Prostate gland (tissue), 2 donors: ENCODE results near the gene RHBDF2. TPM values are rescaled to one million over a fixed set of nuclear protein-coding genes. Genes with fewer than 3 reads are reported as not detected.

Experiments
- DNase-seq: peaks from one replicate; pipeline ENCODE4 v3.0.0-alpha.2; 2019; ENCODE audit warnings: low spot score
- H3K27ac ChIP-seq, 2 donors: fragments of 200-600 bp; sonication (generic); 2 replicates each; pipeline ENCODE4 v1.5.1; 2017 to 2019
- H3K27me3 ChIP-seq: fragments of 200-600 bp; sonication (generic); replicated peaks from 2 replicates; pipeline ENCODE4 v1.5.1; 2019; ENCODE audit not compliant: insufficient read depth
- H3K36me3 ChIP-seq, 2 donors: fragments of 200-600 bp; sonication (generic); 1 replicate in 1 of 2; 2 replicates in 1 of 2; pipeline versions ENCODE4 v1.5.1 to v1.8.1; 2017 to 2019
- H3K4me1 ChIP-seq: fragments of 200-600 bp; sonication (generic); replicated peaks from 2 replicates; pipeline ENCODE4 v1.5.1; 2019
- H3K4me3 ChIP-seq, 2 donors: fragments of 200-600 bp; sonication (generic); 2 replicates each; pipeline ENCODE4 v1.5.1; 2017 to 2019
- H3K9me3 ChIP-seq: fragments of 200-600 bp; sonication (generic); 2 replicates; pipeline ENCODE4 v1.5.1; 2017
- CTCF ChIP-seq, 4 experiments: fragments of 200-600 bp in 2 of 4; fragments of 450-650 bp in 2 of 4; sonication (generic) in 2 of 4; IDR thresholded peaks; 1 replicate in 3 of 4; 2 replicates in 1 of 4; pipeline ENCODE4 v1.5.1; 2016 to 2019; ENCODE audit warnings: antibody characterized with exemption in 4 of 4, mild to moderate bottlenecking in 2 of 4, moderate library complexity in 2 of 4
- POLR2A ChIP-seq: fragments of 450-650 bp; IDR thresholded peaks from one replicate; pipeline ENCODE4 v1.6.1; 2016; ENCODE audit warnings: antibody characterized with exemption, mild to moderate bottlenecking
- POLR2AphosphoS5 ChIP-seq: sonication (generic); formaldehyde crosslinking; IDR thresholded peaks from one replicate; pipeline ENCODE4 v1.6.1; 2017; ENCODE audit warnings: antibody characterized with exemption
- WGBS: methylation state at CpG from one replicate; pipeline ENCODE4 v1.1.5; 2018; 5-methylcytosine and 5-hydroxymethylcytosine counted together
- intact Hi-C: fragments of 100-400 bp; cut with DNase I; formaldehyde crosslinking; loops from one replicate; pipeline ENCODE4 v1.14.2; 2022
- total RNA-seq, 2 donors: library from RNA; depleted of rRNA; stranded (reverse); fragments of >200 nt; gene quantifications; one replicate each; pipeline ENCODE4 v1.1.0, GENCODE V29; 2016

RHBDF2 gene
- total RNA-seq, 2 donors from 2014 or later, result 29.9 to 31.1 TPM

- DNase-seq, result no peak
- intact Hi-C loops, result no loop called here
Measured at GRCh38 chr17:76458580-76459490, 42.4 kb downstream of the RHBDF2 start.

GRCh38 chr17:76453431-76453743 is 47.8 kb downstream of the RHBDF2 start:
- DNase-seq, result no peak
- 25% methylated on average over 6 of the region's 6 CpGs for WGBS
- intact Hi-C loops, result loop anchor here (5.0 kb wide), 1 partner anchor 41 kb away; no protein-coding TSS in a partner anchor
- Histone ChIP-seq H3K4me3 (peak overlapping the region; percentile 65 to 88), H3K4me1 (peaks cover 7% of the 10 kb centered on the region), H3K27ac (no peak overlapping the region), H3K27me3 (no peaks in the 10 kb centered on the region), H3K9me3 (no peaks in the 10 kb centered on the region), H3K36me3 (no peaks in the 10 kb centered on the region)
- TF ChIP-seq POLR2AphosphoS5, result no peak
- no peak for TF ChIP-seq POLR2A
- TF ChIP-seq CTCF (IDR thresholded peaks at IDR 0.05), result no peak

More at GRCh38 chr17:76458580-76459490, 42.4 kb downstream of the RHBDF2 start:
- Histone ChIP-seq H3K36me3 (no peaks in the 10 kb centered on the region), H3K4me1 (no peaks in the 10 kb centered on the region), H3K4me3 (no peak overlapping the region), H3K9me3 (no peaks in the 10 kb centered on the region), H3K27me3 (no peaks in the 10 kb centered on the region), H3K27ac (no peak overlapping the region)
- TF ChIP-seq CTCF (IDR thresholded peaks at IDR 0.05) (peak in 2 of 4 experiments; percentile 29 to 46), POLR2AphosphoS5 (no peak), POLR2A (no peak)
- WGBS, result 50% methylated on average over 9 of the region's 9 CpGs

GRCh38 chr17:76452660-76453430 is 48.4 kb downstream of the RHBDF2 start, which contains the start of gene UBE2O:
TSS of gene UBE2O (minus strand) at chr17:76453152. CDS start at chr17:76453141, 11 bp downstream.
- 1% methylated on average over 97 of the region's 101 CpGs for WGBS
- TF ChIP-seq POLR2A (peak; percentile 79), POLR2AphosphoS5 (peak; percentile 9), CTCF (IDR thresholded peaks at IDR 0.05) (peak in 2 of 4 experiments; percentile 45 to 54)
- intact Hi-C loops, result loop anchor here (5.0 kb wide), 1 partner anchor 41 kb away; no protein-coding TSS in a partner anchor

GRCh38 chr17:76452127-76452659 is 49.0 kb downstream of the RHBDF2 start:
- H3K4me3 ChIP-seq, result peak overlapping the region; percentile 65 to 88
- DNase-seq, result no peak
- H3K36me3 ChIP-seq, result no peaks in the 10 kb centered on the region
- H3K9me3 ChIP-seq, result no peaks in the 10 kb centered on the region
- WGBS, result under 1% methylated on average over 29 of the region's 29 CpGs
- peaks cover 7% of the 10 kb centered on the region for H3K4me1 ChIP-seq
- TF ChIP-seq CTCF (IDR thresholded peaks at IDR 0.05) (no peak), POLR2AphosphoS5 (no peak)
- H3K27me3 ChIP-seq, result no peaks in the 10 kb centered on the region
- intact Hi-C loops, result loop anchor here (5.0 kb wide), 1 partner anchor 40 kb away; no protein-coding TSS in a partner anchor
- peak overlapping the region; percentile 57 to 58 for H3K27ac ChIP-seq

More at GRCh38 chr17:76452660-76453430, 48.4 kb downstream of the RHBDF2 start, which contains the start of gene UBE2O:
- peak within 1 kb of the TSS; percentile 57 to 58 for H3K27ac ChIP-seq
- DNase-seq, result peak; percentile 76
- peak within 1 kb of the TSS; percentile 65 to 88 for H3K4me3 ChIP-seq
- H3K27me3 ChIP-seq, result no peaks in the 10 kb centered on the region
- H3K9me3 ChIP-seq, result no peaks in the 10 kb centered on the region
- H3K4me1 ChIP-seq, result peaks cover 7% of the 10 kb centered on the region
- H3K36me3 ChIP-seq, result no peaks in the 10 kb centered on the region
